Measurements from ENCODE around the gene DOCK4. TPM values are rescaled to one million over a fixed set of nuclear protein-coding genes. Genes with fewer than 3 reads are reported as not detected.

Gene DOCK4
- total and polyA plus RNA-seq, 2 of the 8 experiments (the other 6 are each of a cell fraction or from before 2014, with no cell fraction given), result 5.1 to 23.6 TPM

- TF ChIP-seq SP2 (IDR thresholded peaks at IDR 0.05; ENCODE audit: low read length), result no peak
These were observed 371.1 kb downstream of the DOCK4 start (continued) for GRCh38 chr7:111835066-111835465.

Measured in H1 (cell line).